Measurements from ENCODE around the gene TAF11L13. TPM values are rescaled to one million over a fixed set of nuclear protein-coding genes. Genes with fewer than 3 reads are reported as not detected.
"Not testable (repeated sequence)": the region's sequence is repeated elsewhere in the genome, so short reads cannot be mapped to it uniquely, and the experiment has no call there.

Gene TAF11L13
- not detected in 2 replicates for total RNA-seq

- not testable (repeated sequence) for DNase-seq (ENCODE audit: low read depth); H3K4me3 ChIP-seq (ENCODE audit: low read depth, low read length)
These were observed at the start of gene TAF11L13 for GRCh38 chr5:17631788-17632187. TSS of gene TAF11L13 (plus strand) at chr5:17632088.

GRCh38 chr5:17585658-17586057, 46.2 kb upstream of the TAF11L13 start, which contains the start of gene TAF11L7:
TSS of gene TAF11L7 (minus strand) at chr5:17585758.
- not testable (repeated sequence) for H3K4me3 ChIP-seq (ENCODE audit: low read depth, low read length); DNase-seq (ENCODE audit: low read depth)

- H3K4me3 ChIP-seq (ENCODE audit: low read depth, low read length); DNase-seq (ENCODE audit: low read depth): not testable (repeated sequence)
These were observed 41.0 kb upstream of the TAF11L13 start, which contains the start of gene TAF11L8 for GRCh38 chr5:17590860-17591259. TSS of gene TAF11L8 (minus strand) at chr5:17590960.

- DNase-seq (ENCODE audit: low read depth); H3K4me3 ChIP-seq (ENCODE audit: low read depth, low read length): not testable (repeated sequence)
These were observed 37.6 kb upstream of the TAF11L13 start, which contains the start of gene TAF11L9 for GRCh38 chr5:17594255-17594654. TSS of gene TAF11L9 (minus strand) at chr5:17594394.

- DNase-seq (ENCODE audit: low read depth); H3K4me3 ChIP-seq (ENCODE audit: low read depth, low read length): not testable (repeated sequence)
These were observed 34.2 kb upstream of the TAF11L13 start, which contains the start of gene TAF11L10 for GRCh38 chr5:17597728-17598127. TSS of gene TAF11L10 (minus strand) at chr5:17597828.

GRCh38 chr5:17603880-17604279, 28.0 kb upstream of the TAF11L13 start, which contains the start of gene TAF11L11:
TSS of gene TAF11L11 (plus strand) at chr5:17604183.
- not testable (repeated sequence) for H3K4me3 ChIP-seq (ENCODE audit: low read depth, low read length); DNase-seq (ENCODE audit: low read depth)

GRCh38 chr5:17604951-17605350, 26.9 kb upstream of the TAF11L13 start:
- DNase-seq (ENCODE audit: low read depth), result no peak
- TF ChIP-seq CTCF (IDR thresholded peaks at IDR 0.05; ENCODE audit: insufficient read depth, low read depth, low read length), result no peak
- no peak overlapping the region for H3K4me3 ChIP-seq (ENCODE audit: low read depth, low read length)

GRCh38 chr5:17607461-17607860, 24.4 kb upstream of the TAF11L13 start:
- DNase-seq (ENCODE audit: low read depth); H3K4me3 ChIP-seq (ENCODE audit: low read depth, low read length): not testable (repeated sequence)

- DNase-seq (ENCODE audit: low read depth); H3K4me3 ChIP-seq (ENCODE audit: low read depth, low read length): not testable (repeated sequence)
These were observed 21.8 kb upstream of the TAF11L13 start, which contains the start of gene TAF11L12 for GRCh38 chr5:17610092-17610491. TSS of gene TAF11L12 (plus strand) at chr5:17610392.

GRCh38 chr5:17614872-17615605, 16.8 kb upstream of the TAF11L13 start:
- no peak for DNase-seq (ENCODE audit: low read depth)
- no peak overlapping the region for H3K4me3 ChIP-seq (ENCODE audit: low read depth, low read length)
- no peak for TF ChIP-seq CTCF (IDR thresholded peaks at IDR 0.05; ENCODE audit: insufficient read depth, low read depth, low read length)

- no peak for TF ChIP-seq CTCF (IDR thresholded peaks at IDR 0.05; ENCODE audit: insufficient read depth, low read depth, low read length)
- H3K4me3 ChIP-seq (ENCODE audit: low read depth, low read length), result no peak overlapping the region
- DNase-seq (ENCODE audit: low read depth), result no peak
These were observed 12.5 kb upstream of the TAF11L13 start for GRCh38 chr5:17619354-17619753.

Data from fibroblast of villous mesenchyme (primary cell).